ENCODE data around the gene PIP5K1A.

The PIP5K1A gene, protein sequence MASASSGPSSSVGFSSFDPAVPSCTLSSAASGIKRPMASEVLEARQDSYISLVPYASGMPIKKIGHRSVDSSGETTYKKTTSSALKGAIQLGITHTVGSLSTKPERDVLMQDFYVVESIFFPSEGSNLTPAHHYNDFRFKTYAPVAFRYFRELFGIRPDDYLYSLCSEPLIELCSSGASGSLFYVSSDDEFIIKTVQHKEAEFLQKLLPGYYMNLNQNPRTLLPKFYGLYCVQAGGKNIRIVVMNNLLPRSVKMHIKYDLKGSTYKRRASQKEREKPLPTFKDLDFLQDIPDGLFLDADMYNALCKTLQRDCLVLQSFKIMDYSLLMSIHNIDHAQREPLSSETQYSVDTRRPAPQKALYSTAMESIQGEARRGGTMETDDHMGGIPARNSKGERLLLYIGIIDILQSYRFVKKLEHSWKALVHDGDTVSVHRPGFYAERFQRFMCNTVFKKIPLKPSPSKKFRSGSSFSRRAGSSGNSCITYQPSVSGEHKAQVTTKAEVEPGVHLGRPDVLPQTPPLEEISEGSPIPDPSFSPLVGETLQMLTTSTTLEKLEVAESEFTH

DNA sequence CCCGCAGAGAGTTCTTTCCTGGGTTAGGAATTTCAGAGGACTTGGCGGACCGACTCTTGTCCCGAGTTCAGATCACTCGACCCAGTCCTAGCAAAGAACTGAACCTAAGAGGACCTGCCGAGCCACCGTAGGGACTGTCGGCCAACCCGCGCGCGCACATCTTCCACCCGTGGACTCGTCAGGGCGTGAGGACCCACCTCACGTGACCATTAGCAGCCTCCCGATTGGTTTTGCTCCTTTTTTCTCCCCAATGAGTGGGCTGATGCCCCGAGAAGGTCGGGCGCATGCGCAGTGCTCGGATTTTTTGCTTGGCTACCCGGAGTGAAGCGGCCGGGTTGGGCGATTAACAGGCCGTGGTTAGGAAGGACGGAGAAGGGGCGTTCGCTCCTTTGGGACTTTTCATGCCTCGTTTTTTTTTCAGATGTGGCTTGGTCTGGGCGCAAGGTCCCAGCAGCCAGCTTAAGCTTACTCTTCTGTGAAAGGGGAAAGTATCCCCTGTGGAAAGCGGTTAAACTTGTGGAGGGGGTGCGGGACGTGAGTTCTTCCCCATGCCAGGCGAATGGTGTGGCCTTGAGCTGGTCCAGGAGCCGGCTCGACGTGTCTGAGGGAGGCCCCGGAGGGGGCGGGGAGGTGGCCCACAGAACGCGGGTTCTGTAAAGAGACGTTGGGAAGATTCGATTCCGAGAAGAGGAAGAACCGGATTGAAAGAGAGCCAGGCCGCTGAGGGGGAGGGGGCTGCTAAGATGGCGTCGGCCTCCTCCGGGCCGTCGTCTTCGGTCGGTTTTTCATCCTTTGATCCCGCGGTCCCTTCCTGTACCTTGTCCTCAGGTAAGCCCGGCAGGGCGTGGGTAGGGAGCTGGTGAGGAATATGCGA lies at the start of gene PIP5K1A:
Gene PIP5K1A (plus strand): TSS at position 299 of the 874 bp plus-strand sequence. CDS start 445 bp downstream, at position 744.
- DNase-seq, result peak; percentile 97
- in situ Hi-C loops (cut with MboI; ENCODE audit: low pct_unique_long_range_greater_than_20kb, low sequenced_read_pairs), result no loop called here

GRCh38 chr1:151156515-151156819 lies 41.9 kb upstream of the PIP5K1A start, which contains the start of gene TNFAIP8L2:
TNFAIP8L2 (plus strand) TSS chr1:151156649; CDS start chr1:151158698, 2,049 bp downstream.
- in situ Hi-C loops (cut with MboI; ENCODE audit: low pct_unique_long_range_greater_than_20kb, low sequenced_read_pairs), result no loop called here
- DNase-seq, result peak; percentile 84

DNA sequence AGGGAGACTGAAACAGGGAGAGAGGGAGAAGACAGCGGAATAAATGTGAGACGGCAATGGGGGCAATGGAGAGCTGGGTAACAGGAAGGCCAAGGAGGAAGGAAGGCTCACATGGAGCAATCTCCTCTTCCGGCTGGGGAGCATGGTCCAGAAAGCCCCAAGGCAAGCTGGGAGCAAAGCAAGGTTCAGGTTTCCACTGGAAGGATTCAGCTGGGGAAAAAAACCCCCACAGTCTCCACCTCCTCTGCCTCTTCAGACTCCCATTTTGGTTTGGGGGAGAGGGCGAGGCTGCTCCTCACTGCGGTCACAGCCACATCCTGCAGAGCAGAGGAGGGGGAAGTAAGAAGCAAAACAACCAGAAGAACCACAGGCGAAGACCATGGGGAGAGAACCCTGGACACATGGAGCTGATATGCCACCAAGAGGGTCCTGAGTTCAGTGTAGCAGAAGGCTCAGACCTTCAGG lies 41.3 kb upstream of the PIP5K1A start:
- in situ Hi-C loops (cut with MboI; ENCODE audit: low pct_unique_long_range_greater_than_20kb, low sequenced_read_pairs), result no loop called here
- peak; percentile 97 for DNase-seq

- peak; percentile 40 for DNase-seq
- in situ Hi-C loops (cut with MboI; ENCODE audit: low pct_unique_long_range_greater_than_20kb, low sequenced_read_pairs), result no loop called here
Observed at GRCh38 chr1:151158326-151158725, 40.0 kb upstream of the PIP5K1A start.

DNA sequence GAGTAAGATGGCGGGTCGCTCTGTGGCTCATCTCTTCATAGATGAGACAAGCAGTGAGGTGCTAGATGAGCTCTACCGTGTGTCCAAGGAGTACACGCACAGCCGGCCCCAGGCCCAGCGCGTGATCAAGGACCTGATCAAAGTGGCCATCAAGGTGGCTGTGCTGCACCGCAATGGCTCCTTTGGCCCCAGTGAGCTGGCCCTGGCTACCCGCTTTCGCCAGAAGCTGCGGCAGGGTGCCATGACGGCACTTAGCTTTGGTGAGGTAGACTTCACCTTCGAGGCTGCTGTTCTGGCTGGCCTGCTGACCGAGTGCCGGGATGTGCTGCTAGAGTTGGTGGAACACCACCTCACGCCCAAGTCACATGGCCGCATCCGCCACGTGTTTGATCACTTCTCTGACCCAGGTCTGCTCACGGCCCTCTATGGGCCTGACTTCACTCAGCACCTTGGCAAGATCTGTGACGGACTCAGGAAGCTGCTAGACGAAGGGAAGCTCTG lies 39.6 kb upstream of the PIP5K1A start:
- in situ Hi-C loops (cut with MboI; ENCODE audit: low pct_unique_long_range_greater_than_20kb, low sequenced_read_pairs), result no loop called here
- peak; percentile 28 for DNase-seq

GRCh38 chr1:151159373-151159772 lies 39.0 kb upstream of the PIP5K1A start:
- in situ Hi-C loops (cut with MboI; ENCODE audit: low pct_unique_long_range_greater_than_20kb, low sequenced_read_pairs), result no loop called here
- peak; percentile 31 for DNase-seq

GRCh38 chr1:151164732-151165280 lies 33.5 kb upstream of the PIP5K1A start:
- no peak for DNase-seq
- in situ Hi-C loops (cut with MboI; ENCODE audit: low pct_unique_long_range_greater_than_20kb, low sequenced_read_pairs), result no loop called here

DNA sequence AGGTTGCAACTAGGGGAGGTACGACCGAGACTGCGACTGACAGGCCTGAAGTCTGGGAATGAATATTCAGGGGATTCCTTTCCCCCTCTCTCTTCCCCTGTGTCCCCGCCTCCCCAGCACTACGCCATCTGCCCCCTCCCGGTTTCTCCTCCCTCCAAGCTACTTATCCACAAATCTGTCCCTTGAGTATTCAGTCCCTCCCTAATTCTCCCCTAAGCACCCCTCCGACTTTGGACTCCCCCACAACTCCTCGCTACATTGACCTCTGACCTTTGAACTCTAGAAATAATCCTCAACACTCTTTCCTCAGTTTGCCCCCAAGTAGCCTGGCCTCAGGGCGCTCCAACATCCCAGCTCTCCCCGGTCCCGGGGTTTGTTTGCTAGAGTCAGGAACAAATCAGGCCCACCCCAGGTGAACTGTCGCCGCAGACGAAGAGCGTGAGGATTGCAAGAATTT lies 33.0 kb upstream of the PIP5K1A start:
- in situ Hi-C loops (cut with MboI; ENCODE audit: low pct_unique_long_range_greater_than_20kb, low sequenced_read_pairs), result no loop called here
- no peak for DNase-seq

DNA sequence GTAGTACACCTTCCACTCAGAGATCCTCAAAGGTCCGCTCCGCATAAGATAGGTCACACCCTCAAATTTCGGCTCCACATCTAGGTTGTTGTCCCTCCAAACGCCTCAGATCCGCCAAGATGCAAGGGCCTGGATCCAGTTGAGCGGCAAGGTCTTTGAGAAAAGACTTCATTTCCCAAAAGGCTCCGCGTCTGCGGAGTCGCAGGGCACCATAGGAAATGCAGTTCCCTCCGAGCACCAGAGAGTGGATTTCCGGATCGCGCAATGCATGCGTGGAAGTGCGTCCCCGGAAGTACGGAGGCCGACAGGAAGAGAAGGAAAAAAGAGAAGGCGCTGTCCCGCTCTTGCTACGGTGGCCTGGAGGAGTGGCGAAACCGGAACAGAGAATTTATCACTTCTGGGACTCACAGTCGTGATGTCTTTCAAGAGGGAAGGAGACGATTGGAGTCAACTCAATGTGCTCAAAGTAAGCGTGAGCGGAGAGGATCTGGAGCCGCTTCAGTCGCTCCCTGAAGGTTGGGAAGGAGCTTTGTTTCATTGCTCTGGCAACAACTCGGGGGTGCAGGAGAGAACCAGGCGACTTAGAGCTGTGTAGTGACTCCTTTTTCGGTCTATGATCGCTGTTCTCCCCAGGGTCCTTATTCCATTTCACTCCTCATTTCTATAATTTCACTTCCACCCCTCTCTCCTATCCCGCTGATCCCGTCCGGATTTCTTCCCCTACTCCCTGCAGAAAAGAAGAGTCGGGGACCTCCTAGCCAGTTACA lies 32.4 kb upstream of the PIP5K1A start, which contains the start of the genes LYSMD1 and SCNM1:
Gene LYSMD1 (minus strand): TSS at position 165 of the 767 bp plus-strand sequence. CDS start 644 bp downstream, outside the sequence.
Gene SCNM1 (plus strand): TSS at position 407 of the 767 bp plus-strand sequence. CDS start 9 bp downstream, at position 416.
- DNase-seq, result peak; percentile 99
- in situ Hi-C loops (cut with MboI; ENCODE audit: low pct_unique_long_range_greater_than_20kb, low sequenced_read_pairs), result no loop called here

DNA sequence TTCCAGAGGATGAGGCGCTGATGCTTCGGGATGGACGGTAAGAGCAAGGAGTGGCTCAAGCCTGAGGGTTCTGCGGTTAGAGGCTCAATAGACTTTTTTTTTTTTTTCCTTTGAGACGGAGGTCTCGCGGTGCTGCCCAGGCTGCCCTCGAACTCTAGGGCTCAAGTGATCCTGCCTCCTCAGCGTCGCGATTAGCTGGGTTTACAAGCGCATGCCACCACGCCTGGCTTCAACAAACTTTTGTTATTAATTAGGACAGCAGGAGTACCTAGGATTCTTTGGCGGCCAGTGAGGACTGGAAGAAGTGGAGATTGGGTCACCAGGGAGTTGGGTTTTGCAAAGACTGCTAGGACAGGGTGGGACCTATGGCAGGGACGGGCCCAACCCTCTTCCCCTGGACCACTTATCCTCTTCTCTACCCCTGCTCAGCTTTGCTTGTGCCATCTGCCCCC lies 31.8 kb upstream of the PIP5K1A start:
- no peak for DNase-seq
- in situ Hi-C loops (cut with MboI; ENCODE audit: low pct_unique_long_range_greater_than_20kb, low sequenced_read_pairs), result no loop called here

GRCh38 chr1:151167116-151167515 lies 31.2 kb upstream of the PIP5K1A start:
- in situ Hi-C loops (cut with MboI; ENCODE audit: low pct_unique_long_range_greater_than_20kb, low sequenced_read_pairs), result no loop called here
- no peak for DNase-seq

GRCh38 chr1:151171190-151171589 lies 27.2 kb upstream of the PIP5K1A start:
- in situ Hi-C loops (cut with MboI; ENCODE audit: low pct_unique_long_range_greater_than_20kb, low sequenced_read_pairs), result no loop called here

GRCh38 chr1:151175041-151175741 lies 23.2 kb upstream of the PIP5K1A start:
- in situ Hi-C loops (cut with MboI; ENCODE audit: low pct_unique_long_range_greater_than_20kb, low sequenced_read_pairs), result no loop called here
- no peak for DNase-seq

More at GRCh38 chr1:151171190-151171589, 27.2 kb upstream of the PIP5K1A start:
- no peak for DNase-seq

GRCh38 chr1:151175863-151176262 lies 22.5 kb upstream of the PIP5K1A start, which contains the start of gene TMOD4:
TMOD4 (minus strand) TSS chr1:151175981; CDS start chr1:151174875, 1,106 bp downstream.
- in situ Hi-C loops (cut with MboI; ENCODE audit: low pct_unique_long_range_greater_than_20kb, low sequenced_read_pairs), result no loop called here
- peak; percentile 50 for DNase-seq

- no peak for DNase-seq
- in situ Hi-C loops (cut with MboI; ENCODE audit: low pct_unique_long_range_greater_than_20kb, low sequenced_read_pairs), result no loop called here
Observed at GRCh38 chr1:151176514-151177045, 21.8 kb upstream of the PIP5K1A start.

DNA sequence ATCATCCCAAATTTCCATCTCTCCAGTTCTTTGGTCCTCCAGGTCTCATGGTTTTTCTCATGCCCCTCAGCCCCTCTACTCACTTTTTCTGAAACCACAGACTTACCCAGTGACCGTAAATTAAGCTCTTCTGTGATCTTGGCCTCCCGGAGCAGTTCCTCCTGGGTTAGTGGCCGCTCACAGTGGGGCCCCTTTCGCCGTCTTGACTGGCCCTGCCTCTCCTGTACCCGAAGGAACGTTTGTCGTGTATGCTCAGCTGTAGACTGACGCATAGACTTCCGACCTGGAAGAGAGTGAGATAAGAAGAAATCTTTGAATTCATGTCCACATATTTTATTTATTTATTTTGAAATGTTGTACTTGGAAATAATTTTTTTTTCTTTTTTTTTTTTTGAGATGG lies 14.1 kb upstream of the PIP5K1A start:
- DNase-seq, result no peak
- in situ Hi-C loops (cut with MboI; ENCODE audit: low pct_unique_long_range_greater_than_20kb, low sequenced_read_pairs), result no loop called here

DNA sequence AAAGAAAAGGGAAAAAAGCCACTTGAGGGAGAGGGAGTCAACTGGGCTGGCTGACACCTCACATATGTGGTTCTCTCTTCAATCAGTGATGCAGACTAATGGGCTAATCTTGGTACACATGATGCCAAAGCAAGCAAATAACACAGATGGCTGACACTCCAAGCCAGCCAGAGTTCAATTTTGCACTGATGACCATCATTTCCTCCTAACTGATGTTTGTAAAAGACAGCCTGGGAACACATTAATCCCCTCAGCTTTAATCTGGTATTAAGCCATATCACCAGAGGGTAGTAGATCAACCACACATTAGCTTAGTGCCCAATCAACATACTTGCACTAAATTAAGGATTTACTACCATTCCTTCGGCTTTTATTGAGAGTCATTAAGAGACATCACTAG lies 11.1 kb upstream of the PIP5K1A start:
- in situ Hi-C loops (cut with MboI; ENCODE audit: low pct_unique_long_range_greater_than_20kb, low sequenced_read_pairs), result no loop called here

More for the DNA sequence above, 11.1 kb upstream of the PIP5K1A start:
- DNase-seq, result no peak
